Measurements from ENCODE around the gene ROR1. TPM values are rescaled to one million over a fixed set of nuclear protein-coding genes. Genes with fewer than 3 reads are reported as not detected.

ROR1 gene
- total RNA-seq, 2 experiments from 2014 or later = 0.47 to 1.4 TPM

DNA sequence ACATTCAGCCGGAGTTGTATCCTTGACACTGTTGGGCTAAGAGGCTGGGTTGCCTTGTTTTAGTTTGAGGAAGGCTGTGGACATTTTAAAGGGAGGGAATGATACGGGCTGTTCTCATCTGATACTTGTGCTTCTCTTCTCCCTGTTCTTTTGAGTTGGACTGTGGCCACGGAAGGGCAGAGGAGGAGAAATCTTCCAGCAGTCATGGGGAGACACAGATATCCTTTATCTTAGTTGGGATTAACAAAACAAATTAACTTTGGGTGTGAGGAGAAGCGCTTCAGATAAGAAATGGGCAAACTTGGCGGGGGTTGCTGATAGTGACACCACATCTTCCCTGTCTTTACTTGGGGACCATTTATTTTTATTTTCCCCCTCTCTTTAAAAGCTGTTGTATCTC, 138.8 kb downstream of the ROR1 start:
- TF ChIP-seq CTCF (conservative IDR thresholded peaks at IDR 0.05; ENCODE audit: low read length) = no peak
- BruUV-seq (replicated peaks) = no TSS peak
- Histone ChIP-seq H2AFZ (ENCODE audit: low read length) (no peak overlapping the region), H3K4me2 (ENCODE audit: low read length) (no peak overlapping the region), H3K4me3 (ENCODE audit: low read depth, low read length, poor library complexity, severe bottlenecking) (no peak overlapping the region), H3K4me1 (ENCODE audit: insufficient read depth, low read length, poor library complexity, severe bottlenecking) (no peaks in the 10 kb centered on the region), H3K36me3 (ENCODE audit: insufficient read depth, low read length) (no peaks in the 10 kb centered on the region), H4K20me1 (ENCODE audit: insufficient read depth, low read length) (no peaks in the 10 kb centered on the region), H3K9me3 (ENCODE audit: low read length) (no peaks in the 10 kb centered on the region), H3K9me2 (ENCODE audit: insufficient read depth, low read length) (no peaks in the 10 kb centered on the region), H3K27ac (ENCODE audit: low read depth, low read length, poor library complexity, severe bottlenecking) (no peak overlapping the region), H3K79me2 (ENCODE audit: insufficient read depth, low read depth, low read length) (no peaks in the 10 kb centered on the region)
- intact Hi-C loops (cut with micrococcal nuclease; ENCODE audit: unreplicated experiment) = loop anchor here (10.0 kb wide), 1 partner anchor 332 kb away; no protein-coding TSS in a partner anchor
- no peak for DNase-seq (ENCODE audit: low spot score)
- POLR2A ChIA-PET = interaction anchor here (0.6 to 1.6 kb wide), 2 partner anchors 221 to 1017 kb away, joined by 3 to 4 read pairs; no protein-coding TSS in a partner anchor
- CTCF ChIA-PET (ENCODE audit: unreplicated experiment) = no interaction called here

GRCh38 chr1:63913533-63913932, 139.7 kb downstream of the ROR1 start:
- Histone ChIP-seq H3K9me3 (ENCODE audit: low read length) (no peaks in the 10 kb centered on the region), H3K4me2 (ENCODE audit: low read length) (no peak overlapping the region), H2AFZ (ENCODE audit: low read length) (no peak overlapping the region), H3K27ac (ENCODE audit: low read depth, low read length, poor library complexity, severe bottlenecking) (no peak overlapping the region), H3K4me1 (ENCODE audit: insufficient read depth, low read length, poor library complexity, severe bottlenecking) (no peaks in the 10 kb centered on the region), H3K9me2 (ENCODE audit: insufficient read depth, low read length) (no peaks in the 10 kb centered on the region), H3K4me3 (ENCODE audit: low read depth, low read length, poor library complexity, severe bottlenecking) (no peak overlapping the region), H4K20me1 (ENCODE audit: insufficient read depth, low read length) (no peaks in the 10 kb centered on the region), H3K79me2 (ENCODE audit: insufficient read depth, low read depth, low read length) (no peaks in the 10 kb centered on the region), H3K36me3 (ENCODE audit: insufficient read depth, low read length) (no peaks in the 10 kb centered on the region)
- CTCF ChIA-PET (ENCODE audit: unreplicated experiment) = no interaction called here
- POLR2A ChIA-PET = interaction anchor here (1.0 to 1.6 kb wide), 2 partner anchors 12 to 222 kb away, joined by 3 read pairs; no protein-coding TSS in a partner anchor
- intact Hi-C loops (cut with micrococcal nuclease; ENCODE audit: unreplicated experiment) = loop anchor here (10.0 kb wide), 1 partner anchor 331 kb away; no protein-coding TSS in a partner anchor
- TF ChIP-seq EZH2phosphoT487 (IDR thresholded peaks at IDR 0.05; ENCODE audit: borderline replicate concordance, low read depth, low read length) (no peak), CTCF (conservative IDR thresholded peaks at IDR 0.05; ENCODE audit: low read length) (no peak)
- no TSS peak for BruUV-seq (replicated peaks)
- no peak for DNase-seq (ENCODE audit: low spot score)

DNA sequence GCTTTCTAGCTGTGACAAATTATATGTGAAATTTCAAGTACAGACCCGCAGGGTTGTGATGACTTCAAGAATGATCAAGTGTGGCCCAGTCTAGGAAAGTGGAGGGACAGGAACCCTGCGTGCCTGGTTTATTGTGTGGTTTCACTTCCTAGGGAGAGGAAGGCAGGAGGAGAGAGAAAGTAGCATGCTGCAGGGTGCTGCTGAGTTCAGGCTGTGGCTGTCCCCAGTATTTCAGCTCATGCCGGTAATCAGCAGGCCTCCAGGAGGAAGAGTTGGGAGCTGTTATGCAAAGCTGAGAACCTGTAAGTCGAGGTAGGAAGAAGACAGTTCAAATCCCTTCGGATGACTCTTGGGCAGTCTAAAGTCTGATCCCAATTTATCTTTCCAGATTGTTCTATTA, 140.4 kb downstream of the ROR1 start:
- intact Hi-C loops (cut with micrococcal nuclease; ENCODE audit: unreplicated experiment) = loop anchor here (10.0 kb wide), 1 partner anchor 331 kb away; no protein-coding TSS in a partner anchor
- TF ChIP-seq CTCF (conservative IDR thresholded peaks at IDR 0.05; ENCODE audit: low read length) (no peak), EZH2phosphoT487 (IDR thresholded peaks at IDR 0.05; ENCODE audit: borderline replicate concordance, low read depth, low read length) (no peak)
- BruUV-seq (replicated peaks) = no TSS peak
- H3K9me2 ChIP-seq (ENCODE audit: insufficient read depth, low read length) = no peaks in the 10 kb centered on the region
- H3K4me3 ChIP-seq (ENCODE audit: low read depth, low read length, poor library complexity, severe bottlenecking) = no peak overlapping the region
- no peaks in the 10 kb centered on the region for H3K9me3 ChIP-seq (ENCODE audit: low read length)
- H3K79me2 ChIP-seq (ENCODE audit: insufficient read depth, low read depth, low read length) = no peaks in the 10 kb centered on the region
- H2AFZ ChIP-seq (ENCODE audit: low read length) = no peak overlapping the region
- no peak for DNase-seq (ENCODE audit: low spot score)
- no peaks in the 10 kb centered on the region for H4K20me1 ChIP-seq (ENCODE audit: insufficient read depth, low read length)
- ChIA-PET POLR2A (interaction anchor here (0.6 to 1.6 kb wide), 4 partner anchors 8 to 222 kb away, joined by 3 read pairs; no protein-coding TSS in a partner anchor), CTCF (ENCODE audit: unreplicated experiment) (interaction anchor here (1.5 kb wide), 1 partner anchor 222 kb away, joined by 5 read pairs; no protein-coding TSS in a partner anchor)
- H3K4me2 ChIP-seq (ENCODE audit: low read length) = no peak overlapping the region
- no peaks in the 10 kb centered on the region for H3K4me1 ChIP-seq (ENCODE audit: insufficient read depth, low read length, poor library complexity, severe bottlenecking)
- no peak overlapping the region for H3K27ac ChIP-seq (ENCODE audit: low read depth, low read length, poor library complexity, severe bottlenecking)
- H3K36me3 ChIP-seq (ENCODE audit: insufficient read depth, low read length) = no peaks in the 10 kb centered on the region

Data from OCI-LY7 (cell line).